HG03439 (cell line): Measurements from ENCODE around the gene AKAP13.
A peak's percentile ranks its signal among the peaks of the same experiment; 100 is the strongest.

ENCODE experiments used
- ATAC-seq: cut with Tn5 transposase; IDR thresholded peaks from one replicate; pipeline ENCODE4 v1.9.1; 2021; ENCODE audit warnings: mild to moderate bottlenecking, moderate library complexity; ENCODE audit not compliant: unreplicated experiment

AKAP13 gene

GRCh38 chr15:85717212-85717611, 336.8 kb downstream of the AKAP13 start:
- no peak for ATAC-seq

GRCh38 chr15:85718271-85718971, 338.0 kb downstream of the AKAP13 start:
- peak; percentile 43 for ATAC-seq

- ATAC-seq: no peak
Measured at GRCh38 chr15:85718981-85719380, 338.6 kb downstream of the AKAP13 start.

GRCh38 chr15:85722374-85723152, 342.2 kb downstream of the AKAP13 start:
- ATAC-seq: no peak

- no peak for ATAC-seq
Measured at GRCh38 chr15:85723960-85724945, 343.9 kb downstream of the AKAP13 start.

- no peak for ATAC-seq
Measured at GRCh38 chr15:85725019-85725418, 344.6 kb downstream of the AKAP13 start.

- no peak for ATAC-seq
Measured at GRCh38 chr15:85725564-85725963, 345.2 kb downstream of the AKAP13 start.

GRCh38 chr15:85726454-85726853, 346.1 kb downstream of the AKAP13 start:
- ATAC-seq: no peak

GRCh38 chr15:85727068-85727467, 346.7 kb downstream of the AKAP13 start:
- no peak for ATAC-seq

GRCh38 chr15:85730001-85730820, 349.8 kb downstream of the AKAP13 start:
- peak; percentile 58 for ATAC-seq

- no peak for ATAC-seq
Measured at GRCh38 chr15:85733416-85733815, 353.0 kb downstream of the AKAP13 start.

GRCh38 chr15:85737061-85737460, 356.7 kb downstream of the AKAP13 start:
- no peak for ATAC-seq

GRCh38 chr15:85741021-85741421, 360.6 kb downstream of the AKAP13 start:
- ATAC-seq: no peak

- ATAC-seq: no peak
Measured at GRCh38 chr15:85741662-85742061, 361.3 kb downstream of the AKAP13 start.

- no peak for ATAC-seq
Measured at GRCh38 chr15:85742186-85742821, 361.9 kb downstream of the AKAP13 start.

- ATAC-seq: no peak
Measured at GRCh38 chr15:85743392-85744055, 363.1 kb downstream of the AKAP13 start.

- ATAC-seq: no peak
Measured at GRCh38 chr15:85744579-85744978, 364.2 kb downstream of the AKAP13 start.

- ATAC-seq: no peak
Measured at GRCh38 chr15:85745023-85745422, 364.6 kb downstream of the AKAP13 start.

- no peak for ATAC-seq
Measured at GRCh38 chr15:85745525-85746150, 365.2 kb downstream of the AKAP13 start.
